Brain microvascular endothelial cell (primary cell): ENCODE data around the gene PIGO.

Experiments
- DNase-seq: peaks from one replicate; pipeline ENCODE4 v3.0.0-alpha.2; 2020
- H3K27ac ChIP-seq: fragments of 250-450 bp; sonication (Bioruptor Pico); 2 replicates; pipeline ENCODE4 v1.5.1; 2020; ENCODE audit warnings: mild to moderate bottlenecking, moderate library complexity
- H3K27me3 ChIP-seq: fragments of 250-450 bp; sonication (Bioruptor Pico); replicated peaks from 2 replicates; pipeline ENCODE4 v1.5.1; 2020; ENCODE audit warnings: mild to moderate bottlenecking
- H3K36me3 ChIP-seq: fragments of 250-450 bp; sonication (Bioruptor Pico); replicated peaks from 2 replicates; pipeline ENCODE4 v1.5.1; 2020; ENCODE audit warnings: mild to moderate bottlenecking
- H3K4me3 ChIP-seq: 2 replicates; pipeline ENCODE4 v1.5.1; 2011; ENCODE audit warnings: low read depth, mild to moderate bottlenecking, control low read depth, low read length, moderate library complexity
- in situ Hi-C: cut with HindIII; loops from 2 replicates; pipeline ENCODE4 v1.10.0; 2017; ENCODE audit warnings: low sequenced_read_pairs, low pct_ligation_motif_present
- TF ChIP-seq, protein P1 (sequence below): IDR thresholded peaks from 2 replicates; pipeline ENCODE4 v1.5.1; 2011; ENCODE audit warnings: low read depth, mild to moderate bottlenecking, moderate library complexity, low read length, control low read depth, inconsistent platforms; ENCODE audit errors: missing control alignments

Gene PIGO

DNA sequence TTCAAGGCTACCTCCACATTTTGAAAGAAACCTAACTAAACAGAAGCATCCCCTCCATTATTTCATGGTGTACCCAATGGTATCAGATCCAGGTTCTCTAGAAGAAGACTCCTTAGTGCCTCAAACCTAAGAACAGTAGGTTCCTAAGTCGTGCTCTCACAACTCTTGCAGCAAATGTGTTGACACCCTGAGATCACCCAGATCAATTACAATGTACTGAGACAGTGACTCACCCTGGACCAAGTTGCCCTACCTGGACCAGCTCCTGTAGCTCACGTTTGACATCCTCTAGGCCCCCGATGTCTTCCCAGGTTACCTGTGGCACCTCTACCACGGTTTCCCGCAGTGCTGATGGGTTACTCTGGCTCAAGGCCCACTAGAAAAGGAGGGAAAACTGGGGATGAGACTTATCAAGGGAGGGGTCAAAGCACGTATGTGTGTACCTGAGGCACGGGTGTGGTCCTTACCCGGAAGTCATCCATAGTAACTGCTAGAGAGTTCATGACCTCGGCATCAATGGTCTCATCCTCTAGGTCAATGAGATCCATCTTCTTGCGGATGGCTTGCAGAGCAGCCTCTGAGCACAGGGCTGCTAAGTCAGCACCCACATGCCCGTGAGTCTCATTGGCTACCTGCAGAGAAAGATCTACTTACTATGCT is 35.7 kb downstream of the PIGO start:
- Histone ChIP-seq H3K4me3 (no peak overlapping the region), H3K27ac (no peak overlapping the region), H3K27me3 (no peaks in the 10 kb centered on the region), H3K36me3 (peaks cover 100% of the 10 kb centered on the region)
- TF ChIP-seq, protein P1, sequence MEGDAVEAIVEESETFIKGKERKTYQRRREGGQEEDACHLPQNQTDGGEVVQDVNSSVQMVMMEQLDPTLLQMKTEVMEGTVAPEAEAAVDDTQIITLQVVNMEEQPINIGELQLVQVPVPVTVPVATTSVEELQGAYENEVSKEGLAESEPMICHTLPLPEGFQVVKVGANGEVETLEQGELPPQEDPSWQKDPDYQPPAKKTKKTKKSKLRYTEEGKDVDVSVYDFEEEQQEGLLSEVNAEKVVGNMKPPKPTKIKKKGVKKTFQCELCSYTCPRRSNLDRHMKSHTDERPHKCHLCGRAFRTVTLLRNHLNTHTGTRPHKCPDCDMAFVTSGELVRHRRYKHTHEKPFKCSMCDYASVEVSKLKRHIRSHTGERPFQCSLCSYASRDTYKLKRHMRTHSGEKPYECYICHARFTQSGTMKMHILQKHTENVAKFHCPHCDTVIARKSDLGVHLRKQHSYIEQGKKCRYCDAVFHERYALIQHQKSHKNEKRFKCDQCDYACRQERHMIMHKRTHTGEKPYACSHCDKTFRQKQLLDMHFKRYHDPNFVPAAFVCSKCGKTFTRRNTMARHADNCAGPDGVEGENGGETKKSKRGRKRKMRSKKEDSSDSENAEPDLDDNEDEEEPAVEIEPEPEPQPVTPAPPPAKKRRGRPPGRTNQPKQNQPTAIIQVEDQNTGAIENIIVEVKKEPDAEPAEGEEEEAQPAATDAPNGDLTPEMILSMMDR = no peak
- DNase-seq = no peak
- in situ Hi-C loops = no loop called here

DNA sequence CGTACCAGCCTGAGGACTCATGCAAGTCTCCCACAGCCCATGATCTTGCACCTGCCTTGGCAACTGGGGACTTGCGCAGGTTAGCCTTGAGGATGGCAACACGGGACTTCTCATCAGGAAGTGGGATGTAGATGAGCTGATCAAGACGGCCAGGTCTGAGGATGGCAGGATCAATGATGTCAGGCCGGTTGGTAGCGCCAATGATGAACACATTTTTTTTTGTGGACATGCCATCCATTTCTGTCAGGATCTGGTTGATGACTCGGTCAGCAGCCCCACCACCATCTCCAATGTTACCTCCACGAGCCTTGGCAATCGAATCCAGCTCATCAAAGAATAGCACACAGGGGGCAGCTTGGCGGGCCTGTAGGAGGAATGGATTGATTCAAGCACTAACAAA is 37.0 kb downstream of the PIGO start:
- in situ Hi-C loops = no loop called here
- no peak overlapping the region for H3K4me3 ChIP-seq
- DNase-seq = no peak
- no peak overlapping the region for H3K27ac ChIP-seq
- TF ChIP-seq, protein P1 = no peak
- H3K36me3 ChIP-seq = peaks cover 100% of the 10 kb centered on the region
- H3K27me3 ChIP-seq = no peaks in the 10 kb centered on the region

DNA sequence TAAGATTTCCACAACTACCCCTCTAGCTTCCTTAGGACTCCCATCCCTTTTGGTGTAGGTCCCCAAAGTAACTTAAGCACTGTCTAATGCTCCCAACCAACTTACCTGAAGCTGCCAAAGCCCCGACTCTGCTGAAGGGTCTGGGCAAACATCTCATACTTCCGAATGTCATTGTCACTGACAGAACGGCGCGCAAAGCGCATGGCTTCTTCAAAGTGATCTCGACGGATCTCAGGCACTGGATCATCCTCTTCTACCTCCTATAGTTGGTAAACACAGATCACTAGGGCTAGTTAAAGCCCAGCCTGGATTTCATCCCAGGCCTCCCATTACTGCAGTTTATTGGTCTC is 39.1 kb downstream of the PIGO start:
- H3K27ac ChIP-seq = no peak overlapping the region
- no peak for DNase-seq
- peaks cover 88% of the 10 kb centered on the region for H3K36me3 ChIP-seq
- no peaks in the 10 kb centered on the region for H3K27me3 ChIP-seq
- no peak overlapping the region for H3K4me3 ChIP-seq
- in situ Hi-C loops = no loop called here
- TF ChIP-seq, protein P1 = no peak

DNA sequence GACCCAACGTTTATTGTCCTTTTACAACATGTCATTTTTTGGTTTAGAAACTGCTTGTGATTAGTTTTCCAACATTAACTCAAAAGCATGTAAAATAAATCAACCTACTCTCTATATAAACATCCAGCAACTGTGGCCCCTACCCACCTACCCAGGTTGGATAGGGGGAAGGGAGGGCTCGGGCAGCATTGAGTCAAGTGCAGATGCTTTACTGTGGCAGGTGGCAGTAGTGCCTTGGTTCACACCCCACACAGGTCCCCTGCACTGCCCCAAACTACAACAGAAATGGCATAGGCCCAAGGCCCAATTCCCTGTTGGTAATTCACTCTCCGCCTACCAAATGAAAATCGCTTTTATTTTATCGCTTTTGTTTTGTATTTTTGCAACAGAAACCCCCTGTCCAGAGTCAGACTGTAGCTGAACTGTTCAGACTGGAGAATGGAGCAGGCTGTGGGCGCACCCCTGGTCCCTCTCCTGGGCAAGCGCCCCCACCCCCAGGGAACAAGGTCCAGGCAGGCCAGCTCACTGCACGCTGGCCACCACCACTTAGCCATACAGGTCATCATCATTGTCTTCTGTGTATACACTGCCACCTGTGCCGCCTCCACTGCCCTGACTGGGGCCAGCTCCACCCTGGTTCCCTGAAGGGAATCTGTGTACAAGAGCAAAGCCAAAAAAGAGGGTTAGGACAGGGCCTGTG is 39.7 kb downstream of the PIGO start:
- DNase-seq = no peak
- TF ChIP-seq, protein P1 = no peak
- Histone ChIP-seq H3K36me3 (peaks cover 87% of the 10 kb centered on the region), H3K4me3 (no peak overlapping the region), H3K27ac (no peak overlapping the region), H3K27me3 (no peaks in the 10 kb centered on the region)
- in situ Hi-C loops = no loop called here

DNA sequence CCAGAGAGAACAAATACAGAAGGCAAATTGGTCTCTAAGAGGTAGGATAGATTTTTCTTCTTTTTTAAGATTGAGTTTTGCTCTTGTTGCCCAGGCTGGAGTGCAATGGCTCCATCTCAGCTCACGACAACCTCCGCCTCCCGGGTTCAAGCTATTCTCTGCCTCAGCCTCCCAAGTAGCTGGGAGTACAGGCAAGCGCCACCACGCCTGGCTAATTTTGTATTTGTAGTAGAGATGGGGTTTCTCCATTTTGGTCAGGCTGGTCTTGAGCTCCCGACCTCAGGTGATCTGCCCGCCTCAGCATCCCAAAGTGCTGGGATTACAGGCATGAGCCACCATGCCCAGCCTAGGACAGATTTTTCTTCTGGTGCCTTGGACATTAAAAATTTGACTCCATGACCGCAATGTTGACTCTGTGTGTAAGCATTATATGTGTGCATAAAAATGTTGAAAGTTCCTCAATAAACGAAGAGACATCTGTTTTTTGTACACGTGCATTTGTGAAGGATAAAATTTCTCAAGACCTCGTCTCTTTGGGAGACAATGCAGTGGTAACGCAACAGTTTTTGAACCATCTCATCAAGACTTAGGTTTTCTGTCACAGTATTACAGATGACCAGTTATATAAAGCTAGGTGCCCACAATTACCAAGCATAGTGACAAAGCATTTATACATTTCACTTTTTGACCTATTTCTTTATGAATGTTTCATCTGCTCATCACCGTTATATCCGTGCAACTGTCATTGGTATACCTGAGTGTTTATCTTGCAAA is 41.3 kb downstream of the PIGO start:
- Histone ChIP-seq H3K27ac (no peak overlapping the region), H3K4me3 (no peak overlapping the region), H3K27me3 (no peaks in the 10 kb centered on the region), H3K36me3 (peaks cover 75% of the 10 kb centered on the region)
- in situ Hi-C loops = no loop called here
- no peak for DNase-seq
- TF ChIP-seq, protein P1 = no peak
